ENCODE data around the gene CERS6.
A peak's percentile ranks its signal among the peaks of the same experiment; 100 is the strongest.

The CERS6 gene

GRCh38 chr2:168727904-168728470 lies 271.9 kb downstream of the CERS6 start:
- H3K4me3 ChIP-seq (ENCODE audit: low read depth, low read length) = no peak overlapping the region
- no peak for DNase-seq (ENCODE audit: low read depth)
- no peak for TF ChIP-seq CTCF (conservative IDR thresholded peaks at IDR 0.05; ENCODE audit: low read depth, low read length)

- TF ChIP-seq CTCF (conservative IDR thresholded peaks at IDR 0.05; ENCODE audit: low read depth, low read length) = no peak
- no peak overlapping the region for H3K4me3 ChIP-seq (ENCODE audit: low read depth, low read length)
Measured at GRCh38 chr2:168729455-168729854, 273.4 kb downstream of the CERS6 start.

GRCh38 chr2:168730344-168730743 lies 274.3 kb downstream of the CERS6 start:
- H3K4me3 ChIP-seq (ENCODE audit: low read depth, low read length) = no peak overlapping the region
- DNase-seq (ENCODE audit: low read depth) = peak; percentile 27
- no peak for TF ChIP-seq CTCF (conservative IDR thresholded peaks at IDR 0.05; ENCODE audit: low read depth, low read length)

More at GRCh38 chr2:168729455-168729854, 273.4 kb downstream of the CERS6 start:
- no peak for DNase-seq (ENCODE audit: low read depth)

GRCh38 chr2:168731002-168731401 lies 274.9 kb downstream of the CERS6 start:
- DNase-seq (ENCODE audit: low read depth) = no peak
- no peak overlapping the region for H3K4me3 ChIP-seq (ENCODE audit: low read depth, low read length)
- no peak for TF ChIP-seq CTCF (conservative IDR thresholded peaks at IDR 0.05; ENCODE audit: low read depth, low read length)

DNA sequence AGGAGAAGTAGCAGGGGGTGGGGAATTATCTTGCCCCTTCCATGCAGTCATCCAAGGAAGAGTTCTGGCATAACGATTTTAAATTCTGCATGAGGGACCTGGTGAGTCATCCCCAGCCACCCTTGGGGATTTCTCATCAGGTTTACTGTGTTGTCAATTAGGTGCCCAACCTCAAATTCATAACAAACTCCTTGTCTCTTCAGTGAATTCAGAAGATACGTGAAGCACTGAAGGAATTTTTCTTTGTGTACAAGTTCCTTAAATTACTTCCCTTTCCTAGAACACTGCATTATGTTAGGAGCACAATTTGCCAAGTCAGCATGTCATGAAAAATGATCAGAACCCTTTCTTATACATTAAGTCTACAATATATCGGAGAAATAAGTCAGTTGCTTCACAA lies 275.5 kb downstream of the CERS6 start:
- DNase-seq (ENCODE audit: low read depth) = no peak
- no peak for TF ChIP-seq CTCF (conservative IDR thresholded peaks at IDR 0.05; ENCODE audit: low read depth, low read length)

DNA sequence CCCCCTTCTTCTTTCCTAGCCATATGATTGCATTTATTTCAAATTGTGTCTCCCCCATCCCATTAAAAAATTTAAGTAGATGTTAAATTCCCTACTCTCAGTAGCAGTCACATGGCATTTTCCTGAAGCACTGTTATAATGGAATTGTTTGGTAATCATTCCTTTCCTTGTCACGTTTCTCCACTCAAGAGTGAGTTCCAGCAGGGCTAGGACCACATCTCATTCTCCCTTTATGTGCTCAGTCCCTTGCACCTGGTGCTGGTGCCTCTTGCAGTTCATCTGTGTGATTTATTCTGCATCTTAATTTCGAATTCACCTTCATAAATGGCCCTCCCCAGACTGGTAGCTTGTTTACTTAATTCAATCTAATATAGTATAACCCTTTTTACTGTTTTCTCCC lies 276.0 kb downstream of the CERS6 start:
- no peak overlapping the region for H3K4me3 ChIP-seq (ENCODE audit: low read depth, low read length)
- TF ChIP-seq CTCF (conservative IDR thresholded peaks at IDR 0.05; ENCODE audit: low read depth, low read length) = no peak
- no peak for DNase-seq (ENCODE audit: low read depth)

More for the DNA sequence above, 275.5 kb downstream of the CERS6 start:
- H3K4me3 ChIP-seq (ENCODE audit: low read depth, low read length) = no peak overlapping the region

GRCh38 chr2:168732506-168732905 lies 276.4 kb downstream of the CERS6 start:
- no peak for DNase-seq (ENCODE audit: low read depth)
- no peak for TF ChIP-seq CTCF (conservative IDR thresholded peaks at IDR 0.05; ENCODE audit: low read depth, low read length)
- H3K4me3 ChIP-seq (ENCODE audit: low read depth, low read length) = no peak overlapping the region

Measured in choroid plexus epithelial cell (primary cell).